Neural cell (in vitro differentiated cells): ENCODE results near the gene ATG4C.

Experiments used
- CTCF ChIP-seq: fragments of 450-650 bp; IDR thresholded peaks from 2 replicates; pipeline ENCODE4 v1.5.1; 2014; ENCODE audit warnings: antibody characterized with exemption, mild to moderate bottlenecking, moderate library complexity; ENCODE audit not compliant: poor library complexity, severe bottlenecking
- EP300 ChIP-seq: fragments of 450-650 bp; conservative IDR thresholded peaks from 2 replicates; pipeline ENCODE4 v1.6.1; 2014; ENCODE audit warnings: antibody characterized with exemption, mild to moderate bottlenecking, moderate library complexity; ENCODE audit not compliant: poor library complexity, severe bottlenecking
- EZH2 ChIP-seq: fragments of 200-600, 300-800 bp; shearing (Covaris generic), sonication (generic); IDR thresholded peaks from 2 replicates; pipeline ENCODE4 v1.6.1; 2014; ENCODE audit warnings: antibody characterized with exemption, low read length, borderline replicate concordance, mild to moderate bottlenecking; ENCODE audit not compliant: insufficient read depth, poor library complexity, severe bottlenecking
- POLR2AphosphoS5 ChIP-seq: IDR thresholded peaks from 2 replicates; pipeline ENCODE4 v1.6.1; 2012
- RAD21 ChIP-seq: fragments of 450-650 bp; conservative IDR thresholded peaks from 2 replicates; pipeline ENCODE4 v1.6.1; 2014; ENCODE audit warnings: antibody characterized with exemption, mild to moderate bottlenecking, moderate library complexity
- REST ChIP-seq: IDR thresholded peaks from 2 replicates; pipeline ENCODE4 v1.6.1; 2012; ENCODE audit warnings: borderline replicate concordance
- SMC3 ChIP-seq: fragments of 450-650 bp; conservative IDR thresholded peaks from 2 replicates; pipeline ENCODE4 v1.6.1; 2014; ENCODE audit warnings: antibody characterized with exemption, mild to moderate bottlenecking, moderate library complexity; ENCODE audit not compliant: poor library complexity

GRCh38 chr1:62849031-62849430, 65.1 kb downstream of the ATG4C start:
- no peak for TF ChIP-seq EZH2
- TF ChIP-seq CTCF, result no peak
- TF ChIP-seq EP300, result no peak
- TF ChIP-seq REST, result no peak
- no peak for TF ChIP-seq RAD21
- TF ChIP-seq POLR2AphosphoS5, result no peak
- TF ChIP-seq SMC3, result no peak
